Neural cell (in vitro differentiated cells): Measurements from ENCODE around the gene TACC2.

Source experiments
- EP300 ChIP-seq: fragments of 450-650 bp; conservative IDR thresholded peaks from 2 replicates; pipeline ENCODE4 v1.6.1; 2014; ENCODE audit warnings: antibody characterized with exemption, mild to moderate bottlenecking, moderate library complexity; ENCODE audit not compliant: poor library complexity, severe bottlenecking
- EZH2 ChIP-seq: fragments of 200-600, 300-800 bp; shearing (Covaris generic), sonication (generic); IDR thresholded peaks from 2 replicates; pipeline ENCODE4 v1.6.1; 2014; ENCODE audit warnings: antibody characterized with exemption, low read length, borderline replicate concordance, mild to moderate bottlenecking; ENCODE audit not compliant: insufficient read depth, poor library complexity, severe bottlenecking
- MXI1 ChIP-seq: fragments of 450-650 bp; conservative IDR thresholded peaks from 2 replicates; pipeline ENCODE4 v1.6.1; 2014; ENCODE audit warnings: antibody characterized with exemption, mild to moderate bottlenecking; ENCODE audit not compliant: poor library complexity, severe bottlenecking
- POLR2AphosphoS5 ChIP-seq: IDR thresholded peaks from 2 replicates; pipeline ENCODE4 v1.6.1; 2012
- RAD21 ChIP-seq: fragments of 450-650 bp; conservative IDR thresholded peaks from 2 replicates; pipeline ENCODE4 v1.6.1; 2014; ENCODE audit warnings: antibody characterized with exemption, mild to moderate bottlenecking, moderate library complexity
- SMC3 ChIP-seq: fragments of 450-650 bp; conservative IDR thresholded peaks from 2 replicates; pipeline ENCODE4 v1.6.1; 2014; ENCODE audit warnings: antibody characterized with exemption, mild to moderate bottlenecking, moderate library complexity; ENCODE audit not compliant: poor library complexity
- TAF1 ChIP-seq: IDR thresholded peaks from 2 replicates; pipeline ENCODE4 v1.6.1; 2012; ENCODE audit warnings: low read depth
- TF ChIP-seq, protein P1 (sequence below): fragments of 450-650 bp; IDR thresholded peaks from 2 replicates; pipeline ENCODE4 v1.5.1; 2014; ENCODE audit warnings: antibody characterized with exemption, mild to moderate bottlenecking, moderate library complexity; ENCODE audit not compliant: poor library complexity, severe bottlenecking
- TF ChIP-seq, protein P2 (sequence below): IDR thresholded peaks from 2 replicates; pipeline ENCODE4 v1.6.1; 2012; ENCODE audit warnings: borderline replicate concordance

GRCh38 chr10:122126763-122127659 is 138.0 kb downstream of the TACC2 start:
- TF ChIP-seq, protein P1, sequence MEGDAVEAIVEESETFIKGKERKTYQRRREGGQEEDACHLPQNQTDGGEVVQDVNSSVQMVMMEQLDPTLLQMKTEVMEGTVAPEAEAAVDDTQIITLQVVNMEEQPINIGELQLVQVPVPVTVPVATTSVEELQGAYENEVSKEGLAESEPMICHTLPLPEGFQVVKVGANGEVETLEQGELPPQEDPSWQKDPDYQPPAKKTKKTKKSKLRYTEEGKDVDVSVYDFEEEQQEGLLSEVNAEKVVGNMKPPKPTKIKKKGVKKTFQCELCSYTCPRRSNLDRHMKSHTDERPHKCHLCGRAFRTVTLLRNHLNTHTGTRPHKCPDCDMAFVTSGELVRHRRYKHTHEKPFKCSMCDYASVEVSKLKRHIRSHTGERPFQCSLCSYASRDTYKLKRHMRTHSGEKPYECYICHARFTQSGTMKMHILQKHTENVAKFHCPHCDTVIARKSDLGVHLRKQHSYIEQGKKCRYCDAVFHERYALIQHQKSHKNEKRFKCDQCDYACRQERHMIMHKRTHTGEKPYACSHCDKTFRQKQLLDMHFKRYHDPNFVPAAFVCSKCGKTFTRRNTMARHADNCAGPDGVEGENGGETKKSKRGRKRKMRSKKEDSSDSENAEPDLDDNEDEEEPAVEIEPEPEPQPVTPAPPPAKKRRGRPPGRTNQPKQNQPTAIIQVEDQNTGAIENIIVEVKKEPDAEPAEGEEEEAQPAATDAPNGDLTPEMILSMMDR = no peak
- TF ChIP-seq TAF1 (no peak), POLR2AphosphoS5 (no peak), RAD21 (no peak), EP300 (no peak), EZH2 (no peak), MXI1 (no peak), SMC3 (no peak)
- TF ChIP-seq, protein P2, sequence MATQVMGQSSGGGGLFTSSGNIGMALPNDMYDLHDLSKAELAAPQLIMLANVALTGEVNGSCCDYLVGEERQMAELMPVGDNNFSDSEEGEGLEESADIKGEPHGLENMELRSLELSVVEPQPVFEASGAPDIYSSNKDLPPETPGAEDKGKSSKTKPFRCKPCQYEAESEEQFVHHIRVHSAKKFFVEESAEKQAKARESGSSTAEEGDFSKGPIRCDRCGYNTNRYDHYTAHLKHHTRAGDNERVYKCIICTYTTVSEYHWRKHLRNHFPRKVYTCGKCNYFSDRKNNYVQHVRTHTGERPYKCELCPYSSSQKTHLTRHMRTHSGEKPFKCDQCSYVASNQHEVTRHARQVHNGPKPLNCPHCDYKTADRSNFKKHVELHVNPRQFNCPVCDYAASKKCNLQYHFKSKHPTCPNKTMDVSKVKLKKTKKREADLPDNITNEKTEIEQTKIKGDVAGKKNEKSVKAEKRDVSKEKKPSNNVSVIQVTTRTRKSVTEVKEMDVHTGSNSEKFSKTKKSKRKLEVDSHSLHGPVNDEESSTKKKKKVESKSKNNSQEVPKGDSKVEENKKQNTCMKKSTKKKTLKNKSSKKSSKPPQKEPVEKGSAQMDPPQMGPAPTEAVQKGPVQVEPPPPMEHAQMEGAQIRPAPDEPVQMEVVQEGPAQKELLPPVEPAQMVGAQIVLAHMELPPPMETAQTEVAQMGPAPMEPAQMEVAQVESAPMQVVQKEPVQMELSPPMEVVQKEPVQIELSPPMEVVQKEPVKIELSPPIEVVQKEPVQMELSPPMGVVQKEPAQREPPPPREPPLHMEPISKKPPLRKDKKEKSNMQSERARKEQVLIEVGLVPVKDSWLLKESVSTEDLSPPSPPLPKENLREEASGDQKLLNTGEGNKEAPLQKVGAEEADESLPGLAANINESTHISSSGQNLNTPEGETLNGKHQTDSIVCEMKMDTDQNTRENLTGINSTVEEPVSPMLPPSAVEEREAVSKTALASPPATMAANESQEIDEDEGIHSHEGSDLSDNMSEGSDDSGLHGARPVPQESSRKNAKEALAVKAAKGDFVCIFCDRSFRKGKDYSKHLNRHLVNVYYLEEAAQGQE = no peak
